ENCODE data around the gene PARD3B.

GRCh38 chr2:205030695-205031094, 485.4 kb downstream of the PARD3B start:
- TF ChIP-seq, protein P1, sequence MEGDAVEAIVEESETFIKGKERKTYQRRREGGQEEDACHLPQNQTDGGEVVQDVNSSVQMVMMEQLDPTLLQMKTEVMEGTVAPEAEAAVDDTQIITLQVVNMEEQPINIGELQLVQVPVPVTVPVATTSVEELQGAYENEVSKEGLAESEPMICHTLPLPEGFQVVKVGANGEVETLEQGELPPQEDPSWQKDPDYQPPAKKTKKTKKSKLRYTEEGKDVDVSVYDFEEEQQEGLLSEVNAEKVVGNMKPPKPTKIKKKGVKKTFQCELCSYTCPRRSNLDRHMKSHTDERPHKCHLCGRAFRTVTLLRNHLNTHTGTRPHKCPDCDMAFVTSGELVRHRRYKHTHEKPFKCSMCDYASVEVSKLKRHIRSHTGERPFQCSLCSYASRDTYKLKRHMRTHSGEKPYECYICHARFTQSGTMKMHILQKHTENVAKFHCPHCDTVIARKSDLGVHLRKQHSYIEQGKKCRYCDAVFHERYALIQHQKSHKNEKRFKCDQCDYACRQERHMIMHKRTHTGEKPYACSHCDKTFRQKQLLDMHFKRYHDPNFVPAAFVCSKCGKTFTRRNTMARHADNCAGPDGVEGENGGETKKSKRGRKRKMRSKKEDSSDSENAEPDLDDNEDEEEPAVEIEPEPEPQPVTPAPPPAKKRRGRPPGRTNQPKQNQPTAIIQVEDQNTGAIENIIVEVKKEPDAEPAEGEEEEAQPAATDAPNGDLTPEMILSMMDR (IDR thresholded peaks at IDR 0.05), result no peak
- TF ChIP-seq, protein P2, sequence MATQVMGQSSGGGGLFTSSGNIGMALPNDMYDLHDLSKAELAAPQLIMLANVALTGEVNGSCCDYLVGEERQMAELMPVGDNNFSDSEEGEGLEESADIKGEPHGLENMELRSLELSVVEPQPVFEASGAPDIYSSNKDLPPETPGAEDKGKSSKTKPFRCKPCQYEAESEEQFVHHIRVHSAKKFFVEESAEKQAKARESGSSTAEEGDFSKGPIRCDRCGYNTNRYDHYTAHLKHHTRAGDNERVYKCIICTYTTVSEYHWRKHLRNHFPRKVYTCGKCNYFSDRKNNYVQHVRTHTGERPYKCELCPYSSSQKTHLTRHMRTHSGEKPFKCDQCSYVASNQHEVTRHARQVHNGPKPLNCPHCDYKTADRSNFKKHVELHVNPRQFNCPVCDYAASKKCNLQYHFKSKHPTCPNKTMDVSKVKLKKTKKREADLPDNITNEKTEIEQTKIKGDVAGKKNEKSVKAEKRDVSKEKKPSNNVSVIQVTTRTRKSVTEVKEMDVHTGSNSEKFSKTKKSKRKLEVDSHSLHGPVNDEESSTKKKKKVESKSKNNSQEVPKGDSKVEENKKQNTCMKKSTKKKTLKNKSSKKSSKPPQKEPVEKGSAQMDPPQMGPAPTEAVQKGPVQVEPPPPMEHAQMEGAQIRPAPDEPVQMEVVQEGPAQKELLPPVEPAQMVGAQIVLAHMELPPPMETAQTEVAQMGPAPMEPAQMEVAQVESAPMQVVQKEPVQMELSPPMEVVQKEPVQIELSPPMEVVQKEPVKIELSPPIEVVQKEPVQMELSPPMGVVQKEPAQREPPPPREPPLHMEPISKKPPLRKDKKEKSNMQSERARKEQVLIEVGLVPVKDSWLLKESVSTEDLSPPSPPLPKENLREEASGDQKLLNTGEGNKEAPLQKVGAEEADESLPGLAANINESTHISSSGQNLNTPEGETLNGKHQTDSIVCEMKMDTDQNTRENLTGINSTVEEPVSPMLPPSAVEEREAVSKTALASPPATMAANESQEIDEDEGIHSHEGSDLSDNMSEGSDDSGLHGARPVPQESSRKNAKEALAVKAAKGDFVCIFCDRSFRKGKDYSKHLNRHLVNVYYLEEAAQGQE (IDR thresholded peaks at IDR 0.05; ENCODE audit: insufficient read depth in 1 of 2, low read depth in 2 of 2, low read length in 1 of 2), result no peak
- TF ChIP-seq POLR2AphosphoS5 (IDR thresholded peaks at IDR 0.05; ENCODE audit: low read depth, low read length) (no peak), TCF7L2 (IDR thresholded peaks at IDR 0.05; ENCODE audit: low read depth, low read length) (no peak)

Measured in Panc1 (cell line).